ENCODE results near the gene SH2B2.

The SH2B2 gene

GRCh38 chr7:102287981-102288278 lies 1.3 kb downstream of the SH2B2 start:
- DNase-seq (ENCODE audit: low read depth), result no peak
- H3K4me3 ChIP-seq (replicated peaks; ENCODE audit: low read depth, low read length), result peak overlapping the region; percentile 58
- no peak for TF ChIP-seq CTCF (IDR thresholded peaks at IDR 0.05; ENCODE audit: low read length, missing control alignments)

DNA sequence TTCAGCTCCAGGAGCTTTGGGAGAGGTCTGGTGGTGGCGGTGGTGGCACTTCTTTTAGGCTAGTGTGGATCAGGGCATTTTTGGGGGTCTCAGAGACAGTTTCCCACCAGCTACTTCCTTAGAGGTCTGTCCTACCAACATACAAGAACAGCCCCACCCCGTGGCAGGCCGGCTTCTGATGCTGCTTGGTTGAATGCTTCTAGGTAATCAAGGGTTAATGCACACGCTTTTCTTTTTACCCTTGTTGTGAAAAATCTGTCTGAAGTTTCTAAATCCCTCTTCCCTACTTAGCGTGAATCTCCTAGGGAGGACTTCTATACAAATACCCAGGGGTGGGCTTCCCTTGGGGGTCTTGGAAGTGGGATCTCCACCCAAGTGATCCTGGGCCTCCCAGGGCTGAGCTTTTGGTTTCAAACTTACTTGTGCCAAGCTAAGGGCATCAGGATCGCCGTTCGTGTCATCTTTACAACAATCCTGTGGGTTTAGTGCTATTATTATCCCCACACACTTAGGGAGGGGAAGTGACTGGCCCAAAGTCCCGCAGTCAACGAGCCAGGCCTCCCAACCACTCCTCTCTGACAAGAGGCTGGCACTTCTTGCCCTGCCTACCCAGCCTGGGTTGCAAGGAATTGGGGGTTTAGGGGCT lies 1.7 kb downstream of the SH2B2 start:
- no peak overlapping the region for H3K4me3 ChIP-seq (replicated peaks; ENCODE audit: low read depth, low read length)
- DNase-seq (ENCODE audit: low read depth), result no peak
- peak; percentile 2 for TF ChIP-seq CTCF (IDR thresholded peaks at IDR 0.05; ENCODE audit: low read length, missing control alignments)

DNA sequence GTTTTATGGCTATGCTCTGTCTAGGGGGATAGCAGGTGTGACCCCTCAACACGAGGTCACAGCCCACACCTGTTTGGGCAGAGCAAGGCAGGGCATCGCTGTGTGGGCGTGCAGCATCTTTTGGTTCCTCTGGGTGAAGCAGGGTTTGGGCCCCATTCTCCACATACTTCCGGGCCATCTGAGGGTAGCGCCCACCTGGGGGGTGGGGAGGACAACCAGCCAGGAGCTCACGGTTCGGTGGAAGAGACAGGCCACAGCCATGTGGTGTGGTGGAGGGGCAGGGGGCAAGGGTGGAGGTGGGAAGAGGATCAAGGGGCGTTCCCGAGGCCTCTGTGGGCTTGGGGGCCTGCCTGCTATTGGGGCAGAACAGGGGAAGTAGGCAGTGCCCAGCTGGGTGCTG lies 2.4 kb downstream of the SH2B2 start:
- H3K4me3 ChIP-seq (replicated peaks; ENCODE audit: low read depth, low read length), result no peak overlapping the region
- no peak for DNase-seq (ENCODE audit: low read depth)
- TF ChIP-seq CTCF (IDR thresholded peaks at IDR 0.05; ENCODE audit: low read length, missing control alignments), result no peak

GRCh38 chr7:102291056-102291915 lies 4.6 kb downstream of the SH2B2 start:
- no peak for DNase-seq (ENCODE audit: low read depth)
- H3K4me3 ChIP-seq (replicated peaks; ENCODE audit: low read depth, low read length), result no peak overlapping the region
- no peak for TF ChIP-seq CTCF (IDR thresholded peaks at IDR 0.05; ENCODE audit: low read length, missing control alignments)

DNA sequence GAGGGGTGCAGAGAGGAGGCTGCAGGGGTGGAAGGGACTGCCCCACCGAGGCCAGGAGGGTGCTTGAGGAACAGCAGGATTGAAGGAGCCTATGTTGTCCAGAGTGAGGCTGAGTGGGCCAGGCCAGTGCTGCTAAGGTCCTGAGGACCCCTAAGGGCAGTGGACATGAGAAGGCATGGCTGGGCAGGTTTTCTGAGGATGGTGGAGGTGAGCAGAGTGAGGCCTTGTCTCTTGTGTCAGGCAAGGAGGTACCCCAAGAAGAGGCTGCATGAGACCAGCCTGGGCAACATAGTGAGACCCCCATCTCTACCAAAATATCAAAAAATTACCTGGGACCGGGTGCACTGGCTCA lies 5.2 kb downstream of the SH2B2 start:
- no peak for DNase-seq (ENCODE audit: low read depth)
- TF ChIP-seq CTCF (IDR thresholded peaks at IDR 0.05; ENCODE audit: low read length, missing control alignments), result no peak
- H3K4me3 ChIP-seq (replicated peaks; ENCODE audit: low read depth, low read length), result no peak overlapping the region

GRCh38 chr7:102292813-102293798 lies 6.4 kb downstream of the SH2B2 start:
- TF ChIP-seq CTCF (IDR thresholded peaks at IDR 0.05; ENCODE audit: low read length, missing control alignments), result no peak
- no peak for DNase-seq (ENCODE audit: low read depth)
- H3K4me3 ChIP-seq (replicated peaks; ENCODE audit: low read depth, low read length), result no peak overlapping the region

Measured in fibroblast of pulmonary artery (primary cell).